ENCODE results near the gene BBS1. TPM values are rescaled to one million over a fixed set of nuclear protein-coding genes. Genes with fewer than 3 reads are reported as not detected.
"Not testable (repeated sequence)": the region's sequence is repeated elsewhere in the genome, so short reads cannot be mapped to it uniquely, and the experiment has no call there.

The BBS1 gene
- total RNA-seq, 2 experiments from 2014 or later: 13.3 to 17.4 TPM

- Mint-ChIP-seq H3K4me1 (peaks cover 20% of the 10 kb centered on the region), H3K27ac (no peak overlapping the region), H3K9me3 (no peaks in the 10 kb centered on the region), H3K4me3 (no peak overlapping the region), H3K27me3 (no peaks in the 10 kb centered on the region), H3K36me3 (ENCODE audit: low read depth) (peaks cover 19% of the 10 kb centered on the region)
- ChIA-PET POLR2A (no interaction called here), CTCF (no interaction called here)
- DNase-seq: no peak
Measured at GRCh38 chr11:66539870-66540213, 29.4 kb downstream of the BBS1 start.

DNA sequence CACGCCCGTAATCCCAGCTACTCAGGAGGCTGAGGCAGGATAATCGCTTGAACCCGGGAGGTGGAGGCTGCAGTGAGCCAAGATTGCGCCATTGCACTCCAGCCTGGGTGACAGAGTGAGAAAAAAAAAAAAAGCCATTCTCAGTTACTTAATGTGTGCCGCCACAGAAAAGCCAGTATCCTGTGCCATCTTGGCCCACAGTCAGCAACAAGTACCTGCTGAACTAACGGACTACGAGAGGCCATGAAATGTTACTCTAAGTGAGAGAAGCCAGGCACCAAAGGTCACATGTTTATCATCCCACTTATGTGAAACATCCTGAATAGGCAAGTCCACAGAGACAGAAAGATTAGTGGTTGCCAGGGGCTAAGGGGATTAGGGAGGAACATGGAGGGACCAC lies 30.2 kb downstream of the BBS1 start:
- H3K27me3 Mint-ChIP-seq, H3K27ac Mint-ChIP-seq, POLR2A ChIA-PET, DNase-seq, H3K4me3 Mint-ChIP-seq, H3K9me3 Mint-ChIP-seq: not testable (repeated sequence)
- H3K36me3 Mint-ChIP-seq (ENCODE audit: low read depth): peaks cover 18% of the 10 kb centered on the region
- CTCF ChIA-PET: interaction anchor here (1.0 kb wide), 1 partner anchor 194 kb away, joined by 3 read pairs; no protein-coding TSS in a partner anchor
- peaks cover 23% of the 10 kb centered on the region for H3K4me1 Mint-ChIP-seq

DNA sequence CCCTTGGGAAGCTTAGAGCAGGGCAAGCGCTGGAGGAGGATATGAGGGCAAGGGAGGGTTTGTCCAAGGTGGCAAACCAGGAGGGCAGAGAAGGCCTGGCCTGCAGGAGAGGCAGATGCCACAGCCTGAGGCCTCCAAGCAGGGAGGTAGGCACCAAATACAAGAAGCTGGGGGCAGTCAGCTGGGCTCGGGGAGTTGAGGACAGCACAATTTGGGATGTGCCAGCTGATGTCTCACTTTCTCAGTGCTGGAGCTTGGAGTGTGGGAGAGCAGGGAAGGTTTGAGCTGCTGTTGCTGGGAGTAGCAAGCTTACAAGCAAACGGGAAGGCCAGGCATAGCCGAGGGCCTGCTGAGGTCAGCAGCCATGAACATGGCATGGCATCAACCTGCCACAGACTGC lies 31.5 kb downstream of the BBS1 start:
- no peaks in the 10 kb centered on the region for H3K9me3 Mint-ChIP-seq

DNA sequence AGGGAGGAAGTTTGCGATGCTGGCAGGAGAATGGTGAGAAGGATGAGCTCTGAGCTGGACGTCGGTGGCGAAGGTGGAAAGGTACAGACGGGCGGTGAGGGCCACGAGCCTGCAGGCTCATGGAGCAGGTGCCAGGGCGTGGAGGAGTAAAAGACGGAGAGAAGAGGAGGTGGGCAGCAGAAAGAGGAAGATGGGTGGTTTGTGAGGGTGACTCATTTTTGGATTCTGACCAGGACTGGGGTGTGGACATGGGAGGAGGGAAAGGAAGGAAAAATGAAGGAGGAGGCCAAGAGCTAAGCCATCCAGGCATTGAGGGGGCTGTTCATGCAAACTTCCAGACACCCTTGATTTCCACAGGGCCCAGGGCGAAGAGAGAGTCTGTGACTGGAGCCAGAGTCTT lies 31.9 kb downstream of the BBS1 start:
- Mint-ChIP-seq H3K36me3 (ENCODE audit: low read depth) (peaks cover 12% of the 10 kb centered on the region), H3K9me3 (no peaks in the 10 kb centered on the region), H3K27ac (peak overlapping the region; percentile 42), H3K4me3 (no peak overlapping the region), H3K27me3 (peaks cover under 1% of the 10 kb centered on the region), H3K4me1 (peaks cover 27% of the 10 kb centered on the region)
- ChIA-PET CTCF (interaction anchor here (0.6 to 1.1 kb wide), 2 partner anchors 9 to 1245 kb away, joined by 3 read pairs; no protein-coding TSS in a partner anchor), POLR2A (no interaction called here)
- DNase-seq: no peak

More for the DNA sequence above, 31.5 kb downstream of the BBS1 start:
- Mint-ChIP-seq H3K27me3 (no peaks in the 10 kb centered on the region), H3K36me3 (ENCODE audit: low read depth) (peaks cover 15% of the 10 kb centered on the region), H3K27ac (no peak overlapping the region), H3K4me3 (no peak overlapping the region), H3K4me1 (peaks cover 27% of the 10 kb centered on the region)
- DNase-seq: no peak
- ChIA-PET CTCF (interaction anchor here (0.6 to 1.1 kb wide), 3 partner anchors 9 to 1245 kb away, joined by 3 read pairs; no protein-coding TSS in a partner anchor), POLR2A (no interaction called here)

DNA sequence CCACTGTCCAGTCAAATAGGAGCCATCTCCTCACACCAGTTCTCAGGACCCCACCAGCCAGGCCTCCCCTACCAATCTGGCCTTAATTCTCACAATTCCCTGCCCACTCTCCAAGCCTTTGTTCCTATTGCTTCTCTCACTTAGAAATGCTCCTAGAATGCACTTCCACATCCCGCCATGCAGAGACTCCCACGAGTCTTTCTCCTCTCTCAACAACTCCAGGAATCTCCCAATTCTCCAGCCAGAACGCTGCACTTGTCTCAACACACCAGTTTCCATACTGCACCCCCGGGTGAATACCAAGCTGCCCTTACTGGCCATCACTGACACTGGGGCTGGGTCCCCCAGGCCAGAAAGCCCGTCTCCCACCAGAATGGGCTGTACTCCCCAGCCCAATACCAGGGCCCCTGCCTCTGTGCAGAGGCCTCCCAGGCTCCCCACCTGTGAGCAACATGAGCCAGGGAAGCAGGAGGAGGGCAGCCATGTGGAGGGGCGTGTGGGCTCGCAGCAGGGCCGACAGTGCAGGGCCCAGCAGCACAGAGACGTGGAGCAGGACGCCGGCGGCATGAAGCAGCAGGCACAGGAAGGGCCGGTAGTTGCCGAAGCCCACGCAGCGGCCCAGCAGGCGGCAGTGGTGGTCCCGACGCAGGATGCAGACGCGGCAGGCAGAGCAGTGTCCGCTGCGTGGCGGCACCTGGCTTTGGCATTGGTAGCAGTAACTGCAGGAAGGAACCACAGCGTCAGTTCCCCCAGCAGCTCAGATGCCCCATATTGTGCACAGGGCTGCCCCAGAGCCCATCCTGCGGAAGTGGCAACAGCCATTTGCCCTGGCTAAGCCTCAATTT lies 33.0 kb downstream of the BBS1 start:
- ChIA-PET POLR2A (no interaction called here), CTCF (interaction anchor here (1.1 kb wide), 1 partner anchor 124 kb away, joined by 3 read pairs; no protein-coding TSS in a partner anchor)
- peaks cover 9% of the 10 kb centered on the region for H3K36me3 Mint-ChIP-seq (ENCODE audit: low read depth)
- peak; percentile 69 for DNase-seq
- H3K27me3 Mint-ChIP-seq: peaks cover 4% of the 10 kb centered on the region
- H3K27ac Mint-ChIP-seq: peak overlapping the region; percentile 84
- no peaks in the 10 kb centered on the region for H3K9me3 Mint-ChIP-seq
- peaks cover 27% of the 10 kb centered on the region for H3K4me1 Mint-ChIP-seq
- H3K4me3 Mint-ChIP-seq: peak overlapping the region; percentile 54

GRCh38 chr11:66544952-66545351 lies 34.5 kb downstream of the BBS1 start:
- H3K9me3 Mint-ChIP-seq; POLR2A ChIA-PET; H3K36me3 Mint-ChIP-seq (ENCODE audit: low read depth); DNase-seq: not testable (repeated sequence)
- H3K4me1 Mint-ChIP-seq: peaks cover 27% of the 10 kb centered on the region
- peaks cover 14% of the 10 kb centered on the region for H3K27me3 Mint-ChIP-seq
- H3K4me3 Mint-ChIP-seq: peak overlapping the region; percentile 85
- peak overlapping the region; percentile 88 for H3K27ac Mint-ChIP-seq
- CTCF ChIA-PET: interaction anchor here (0.9 to 1.3 kb wide), 2 partner anchors 9 to 13 kb away, joined by 3 read pairs; no protein-coding TSS in a partner anchor

- H3K9me3 Mint-ChIP-seq: no peaks in the 10 kb centered on the region
- peaks cover 9% of the 10 kb centered on the region for H3K36me3 Mint-ChIP-seq (ENCODE audit: low read depth)
- ChIA-PET POLR2A (interaction anchor here (0.6 to 1.1 kb wide), 3 partner anchors 11 to 1039 kb away, joined by 3 to 5 read pairs (median 4); no protein-coding TSS in a partner anchor), CTCF (interaction anchor here (0.5 to 2.1 kb wide), 7 partner anchors 9 to 248 kb away, joined by 3 to 11 read pairs (median 3); partner anchors contain the start of gene RBM4B)
- DNase-seq: peak; percentile 85
- H3K27me3 Mint-ChIP-seq: peaks cover 15% of the 10 kb centered on the region
- H3K4me1 Mint-ChIP-seq: peaks cover 27% of the 10 kb centered on the region
- H3K27ac Mint-ChIP-seq: peak within 1 kb of the TSS; percentile 88
- H3K4me3 Mint-ChIP-seq: peak within 1 kb of the TSS; percentile 85
Measured at GRCh38 chr11:66545701-66546367, 35.4 kb downstream of the BBS1 start, which contains the start of gene ZDHHC24. ZDHHC24 (minus strand) TSS chr11:66546048; CDS start chr11:66546003, 45 bp downstream.

DNA sequence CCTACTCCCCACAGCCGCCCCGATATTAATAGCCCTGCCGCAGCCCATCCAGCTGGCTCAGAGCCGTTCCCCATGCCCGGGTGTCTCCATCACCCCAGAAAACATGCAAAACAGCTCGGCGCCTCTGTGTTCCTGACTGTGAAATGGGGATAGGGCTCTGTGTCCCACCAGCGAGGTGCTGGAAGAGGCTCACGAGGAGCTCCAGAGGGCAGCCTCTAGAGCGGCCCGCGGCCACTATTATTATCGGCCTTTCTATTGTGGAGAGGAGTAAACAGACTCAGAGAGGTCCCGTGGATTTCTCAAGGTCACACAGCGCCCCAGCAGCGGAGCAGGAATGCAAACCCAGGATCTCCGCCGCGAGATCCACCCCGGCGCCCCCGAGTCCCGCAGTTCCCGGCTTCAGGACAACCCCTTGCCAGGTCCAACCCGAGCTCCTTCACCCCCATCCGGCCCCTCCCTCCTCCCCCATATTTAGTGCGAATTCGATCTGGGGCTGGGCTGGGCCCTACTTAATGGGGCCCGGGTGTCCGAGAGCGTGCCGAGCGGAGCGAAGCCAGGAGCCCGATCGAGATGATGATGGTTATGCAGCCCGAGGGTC lies 36.0 kb downstream of the BBS1 start, which contains the start of gene ACTN3:
TSS of gene ACTN3 (plus strand) at position 536 of the 598 bp plus-strand sequence. CDS start at position 571, 35 bp downstream.
- peak; percentile 29 for DNase-seq
- Mint-ChIP-seq H3K4me3 (peak within 1 kb of the TSS; percentile 77), H3K4me1 (peaks cover 27% of the 10 kb centered on the region), H3K9me3 (no peaks in the 10 kb centered on the region), H3K36me3 (ENCODE audit: low read depth) (peaks cover 9% of the 10 kb centered on the region), H3K27me3 (peaks cover 15% of the 10 kb centered on the region), H3K27ac (peak within 1 kb of the TSS; percentile 82)
- ChIA-PET CTCF (interaction anchor here (0.5 to 2.1 kb wide), 8 partner anchors 9 to 249 kb away, joined by 3 to 11 read pairs (median 3); partner anchors contain the start of gene RBM4B), POLR2A (interaction anchor here (0.6 to 1.1 kb wide), 2 partner anchors 12 to 43 kb away, joined by 4 to 5 read pairs; no protein-coding TSS in a partner anchor)

- DNase-seq: no peak
- Mint-ChIP-seq H3K9me3 (no peaks in the 10 kb centered on the region), H3K4me1 (peaks cover 27% of the 10 kb centered on the region), H3K4me3 (peak overlapping the region; percentile 77), H3K27ac (no peak overlapping the region), H3K36me3 (ENCODE audit: low read depth) (peaks cover 4% of the 10 kb centered on the region), H3K27me3 (peaks cover 15% of the 10 kb centered on the region)
- ChIA-PET POLR2A (interaction anchor here (1.1 kb wide), 1 partner anchor 12 kb away, joined by 4 read pairs; no protein-coding TSS in a partner anchor), CTCF (interaction anchor here (0.9 to 2.1 kb wide), 5 partner anchors 8 to 132 kb away, joined by 3 to 11 read pairs (median 3); no protein-coding TSS in a partner anchor)
Measured at GRCh38 chr11:66546966-66547661, 36.7 kb downstream of the BBS1 start.

- H3K27me3 Mint-ChIP-seq: peaks cover 15% of the 10 kb centered on the region
- no peaks in the 10 kb centered on the region for H3K9me3 Mint-ChIP-seq
- no peak overlapping the region for H3K27ac Mint-ChIP-seq
- no peak for DNase-seq
- CTCF ChIA-PET: interaction anchor here (1.0 to 2.1 kb wide), 2 partner anchors 8 to 131 kb away, joined by 3 to 11 read pairs; no protein-coding TSS in a partner anchor
- peaks cover 4% of the 10 kb centered on the region for H3K36me3 Mint-ChIP-seq (ENCODE audit: low read depth)
- H3K4me3 Mint-ChIP-seq: peak overlapping the region; percentile 0
- peaks cover 24% of the 10 kb centered on the region for H3K4me1 Mint-ChIP-seq
- POLR2A ChIA-PET: no interaction called here
Measured at GRCh38 chr11:66547662-66548009, 37.2 kb downstream of the BBS1 start.

GRCh38 chr11:66548041-66548440 lies 37.6 kb downstream of the BBS1 start:
- ChIA-PET POLR2A (no interaction called here), CTCF (no interaction called here)
- no peak overlapping the region for H3K4me3 Mint-ChIP-seq
- no peaks in the 10 kb centered on the region for H3K9me3 Mint-ChIP-seq
- peaks cover 4% of the 10 kb centered on the region for H3K36me3 Mint-ChIP-seq (ENCODE audit: low read depth)
- no peak for DNase-seq
- H3K4me1 Mint-ChIP-seq: peaks cover 21% of the 10 kb centered on the region
- H3K27me3 Mint-ChIP-seq: peaks cover 15% of the 10 kb centered on the region
- no peak overlapping the region for H3K27ac Mint-ChIP-seq
